Measurements from ENCODE around the gene DBT.

GRCh38 chr1:100168051-100168450, 81.6 kb downstream of the DBT start:
- TF ChIP-seq EP300 (IDR thresholded peaks at IDR 0.05; ENCODE audit: low read depth) (no peak), CTCF (IDR thresholded peaks at IDR 0.05) (no peak), POLR2A (IDR thresholded peaks at IDR 0.05) (no peak)
